OCI-LY1 (cell line): ENCODE data around the gene EPS8L3.
"Not testable (repeated sequence)": the region's sequence is repeated elsewhere in the genome, so short reads cannot be mapped to it uniquely, and the experiment has no call there.

ENCODE experiments used
- EZH2 ChIP-seq: fragments of 200-600 bp; sonication (generic), shearing (Covaris generic); IDR thresholded peaks from 2 replicates; pipeline ENCODE4 v1.8.0; 2017; ENCODE audit warnings: borderline replicate concordance, mixed run types, mild to moderate bottlenecking, antibody characterized with exemption, low read length, moderate library complexity, mixed read lengths
- TF ChIP-seq, protein P1 (sequence below): fragments of 200-600 bp; sonication (generic), shearing (Covaris generic); IDR thresholded peaks from 2 replicates; pipeline ENCODE4 v1.5.1; 2017; ENCODE audit warnings: mild to moderate bottlenecking, antibody characterized with exemption, low read length, moderate library complexity, mixed read lengths

DNA sequence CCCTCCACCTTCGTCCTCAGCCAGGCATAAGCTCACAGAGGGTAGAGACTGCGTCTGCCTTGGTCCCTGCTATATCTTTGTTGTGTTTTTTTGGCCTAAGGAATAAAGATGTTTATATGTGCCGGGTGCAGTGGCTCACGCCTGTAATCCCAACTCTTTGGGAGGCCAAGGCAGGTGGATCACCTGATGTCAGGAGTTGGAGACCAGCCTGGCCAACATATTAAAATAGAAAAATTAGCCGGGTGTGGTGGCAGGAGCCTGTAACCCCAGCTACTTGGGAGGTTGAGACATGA is 33.5 kb upstream of the EPS8L3 start:
- TF ChIP-seq, protein P1, sequence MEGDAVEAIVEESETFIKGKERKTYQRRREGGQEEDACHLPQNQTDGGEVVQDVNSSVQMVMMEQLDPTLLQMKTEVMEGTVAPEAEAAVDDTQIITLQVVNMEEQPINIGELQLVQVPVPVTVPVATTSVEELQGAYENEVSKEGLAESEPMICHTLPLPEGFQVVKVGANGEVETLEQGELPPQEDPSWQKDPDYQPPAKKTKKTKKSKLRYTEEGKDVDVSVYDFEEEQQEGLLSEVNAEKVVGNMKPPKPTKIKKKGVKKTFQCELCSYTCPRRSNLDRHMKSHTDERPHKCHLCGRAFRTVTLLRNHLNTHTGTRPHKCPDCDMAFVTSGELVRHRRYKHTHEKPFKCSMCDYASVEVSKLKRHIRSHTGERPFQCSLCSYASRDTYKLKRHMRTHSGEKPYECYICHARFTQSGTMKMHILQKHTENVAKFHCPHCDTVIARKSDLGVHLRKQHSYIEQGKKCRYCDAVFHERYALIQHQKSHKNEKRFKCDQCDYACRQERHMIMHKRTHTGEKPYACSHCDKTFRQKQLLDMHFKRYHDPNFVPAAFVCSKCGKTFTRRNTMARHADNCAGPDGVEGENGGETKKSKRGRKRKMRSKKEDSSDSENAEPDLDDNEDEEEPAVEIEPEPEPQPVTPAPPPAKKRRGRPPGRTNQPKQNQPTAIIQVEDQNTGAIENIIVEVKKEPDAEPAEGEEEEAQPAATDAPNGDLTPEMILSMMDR = not testable (repeated sequence)
- TF ChIP-seq EZH2 = not testable (repeated sequence)
